ENCODE measurements around the gene MBIP. TPM values are rescaled to one million over a fixed set of nuclear protein-coding genes. Genes with fewer than 3 reads are reported as not detected.
A peak's percentile ranks its signal among the peaks of the same experiment; 100 is the strongest.

MBIP gene
- total and polyA plus RNA-seq, 5 donors from 2014 or later: 19.2 to 42.2 (median 23.8) TPM

- no peak overlapping the region for H3K4me3 Mint-ChIP-seq
- H3K36me3 ChIP-seq (ENCODE audit: control insufficient read depth, insufficient read depth, low read length): no peaks in the 10 kb centered on the region
- H3K4me1 ChIP-seq (ENCODE audit: control insufficient read depth, insufficient read depth, low read length, poor library complexity, severe bottlenecking): no peaks in the 10 kb centered on the region
- peaks cover 3 to 9% (median 6%) of the 10 kb centered on the region in 4 donors for H3K4me1 Mint-ChIP-seq
- no peak overlapping the region for H3K27ac Mint-ChIP-seq
- no peak overlapping the region for H3K4me3 ChIP-seq (ENCODE audit: low read depth, low read length)
- peaks cover 23% of the 10 kb centered on the region for H3K27me3 ChIP-seq (ENCODE audit: control insufficient read depth, insufficient read depth, low read length)
- H3K27ac ChIP-seq (ENCODE audit: insufficient read depth, low read length, poor library complexity, severe bottlenecking): no peak overlapping the region
- DNase-seq (no peak), ATAC-seq (ENCODE audit: low read depth in 2 of 2) (no peak)
- H3K9me3 ChIP-seq (ENCODE audit: control insufficient read depth in 2 of 2, low read length in 2 of 2): no peaks in the 10 kb centered on the region
- H3K9me3 Mint-ChIP-seq: peaks cover 0 to 8% (median 4%) of the 10 kb centered on the region in 7 donors
- no peaks in the 10 kb centered on the region for H3K36me3 Mint-ChIP-seq
- peaks cover 27% of the 10 kb centered on the region for H3K27me3 Mint-ChIP-seq
Measured at GRCh38 chr14:36324897-36325296, 4.5 kb upstream of the MBIP start.

- H3K4me3 Mint-ChIP-seq: peak overlapping the region; percentile 88 to 96 (median 94)
- peaks cover 0 to 4% (median 0%) of the 10 kb centered on the region in 7 donors for H3K9me3 Mint-ChIP-seq
- Histone ChIP-seq H3K27ac (ENCODE audit: insufficient read depth, low read length, poor library complexity, severe bottlenecking) (peak overlapping the region; percentile 68), H3K4me1 (ENCODE audit: control insufficient read depth, insufficient read depth, low read length, poor library complexity, severe bottlenecking) (peaks cover 22% of the 10 kb centered on the region), H3K27me3 (ENCODE audit: control insufficient read depth, insufficient read depth, low read length) (peaks cover 16% of the 10 kb centered on the region), H3K4me3 (ENCODE audit: low read depth, low read length) (peak overlapping the region; percentile 95), H3K36me3 (ENCODE audit: control insufficient read depth, insufficient read depth, low read length) (no peaks in the 10 kb centered on the region), H3K9me3 (ENCODE audit: control insufficient read depth in 2 of 2, low read length in 2 of 2) (no peaks in the 10 kb centered on the region)
- peaks cover 20 to 42% (median 37%) of the 10 kb centered on the region in 4 donors for H3K4me1 Mint-ChIP-seq
- H3K27me3 Mint-ChIP-seq: peaks cover 27% of the 10 kb centered on the region
- H3K27ac Mint-ChIP-seq: peak overlapping the region; percentile 93 to 98 (median 95)
- no peaks in the 10 kb centered on the region for H3K36me3 Mint-ChIP-seq
- ATAC-seq (ENCODE audit: low read depth in 2 of 2): no peak
- DNase-seq: no peak
Measured at GRCh38 chr14:36320897-36321381, 502 bp upstream of the MBIP start.

- Histone ChIP-seq H3K27ac (ENCODE audit: insufficient read depth, low read length, poor library complexity, severe bottlenecking) (peak overlapping the region; percentile 68), H3K27me3 (ENCODE audit: control insufficient read depth, insufficient read depth, low read length) (peaks cover 12% of the 10 kb centered on the region), H3K9me3 (ENCODE audit: control insufficient read depth in 2 of 2, low read length in 2 of 2) (no peaks in the 10 kb centered on the region), H3K4me1 (ENCODE audit: control insufficient read depth, insufficient read depth, low read length, poor library complexity, severe bottlenecking) (peaks cover 22% of the 10 kb centered on the region), H3K36me3 (ENCODE audit: control insufficient read depth, insufficient read depth, low read length) (no peaks in the 10 kb centered on the region), H3K4me3 (ENCODE audit: low read depth, low read length) (peak overlapping the region; percentile 95)
- H3K27me3 Mint-ChIP-seq: peaks cover 27% of the 10 kb centered on the region
- H3K27ac Mint-ChIP-seq: peak overlapping the region; percentile 76 to 95 (median 93)
- no peaks in the 10 kb centered on the region for H3K36me3 Mint-ChIP-seq
- no peak for ATAC-seq (ENCODE audit: low read depth in 2 of 2)
- peaks cover 27 to 50% (median 46%) of the 10 kb centered on the region in 4 donors for H3K4me1 Mint-ChIP-seq
- DNase-seq: no peak
- peaks cover 0 to 4% (median 0%) of the 10 kb centered on the region in 7 donors for H3K9me3 Mint-ChIP-seq
- H3K4me3 Mint-ChIP-seq: peak overlapping the region; percentile 88 to 96 (median 94)
Measured at GRCh38 chr14:36319899-36320199, 588 bp downstream of the MBIP start.

GRCh38 chr14:36317650-36318049, 2.8 kb downstream of the MBIP start:
- peaks cover 7% of the 10 kb centered on the region for H3K27me3 Mint-ChIP-seq
- H3K27me3 ChIP-seq (ENCODE audit: control insufficient read depth, insufficient read depth, low read length): no peaks in the 10 kb centered on the region
- DNase-seq (peak in 1 of 3 donors; percentile 14), ATAC-seq (ENCODE audit: low read depth in 2 of 2) (peak; percentile 35 to 48)
- peak overlapping the region in 1 of 4 donors; percentile 44 for H3K4me3 Mint-ChIP-seq
- H3K4me1 Mint-ChIP-seq: peaks cover 32 to 55% (median 48%) of the 10 kb centered on the region in 4 donors
- H3K36me3 ChIP-seq (ENCODE audit: control insufficient read depth, insufficient read depth, low read length): peaks cover 10% of the 10 kb centered on the region
- no peaks in the 10 kb centered on the region for H3K9me3 ChIP-seq (ENCODE audit: control insufficient read depth in 2 of 2, low read length in 2 of 2)
- peaks cover 22% of the 10 kb centered on the region for H3K4me1 ChIP-seq (ENCODE audit: control insufficient read depth, insufficient read depth, low read length, poor library complexity, severe bottlenecking)
- H3K27ac Mint-ChIP-seq: no peak overlapping the region
- peaks cover 3% of the 10 kb centered on the region for H3K36me3 Mint-ChIP-seq
- H3K4me3 ChIP-seq (ENCODE audit: low read depth, low read length): peak overlapping the region; percentile 95
- peaks cover 0 to 3% (median 0%) of the 10 kb centered on the region in 7 donors for H3K9me3 Mint-ChIP-seq
- no peak overlapping the region for H3K27ac ChIP-seq (ENCODE audit: insufficient read depth, low read length, poor library complexity, severe bottlenecking)

GRCh38 chr14:36316131-36316530, 4.3 kb downstream of the MBIP start:
- H3K27me3 ChIP-seq (ENCODE audit: control insufficient read depth, insufficient read depth, low read length): no peaks in the 10 kb centered on the region
- H3K4me3 ChIP-seq (ENCODE audit: low read depth, low read length): no peak overlapping the region
- H3K4me1 Mint-ChIP-seq: peaks cover 32 to 55% (median 48%) of the 10 kb centered on the region in 4 donors
- no peaks in the 10 kb centered on the region for H3K9me3 ChIP-seq (ENCODE audit: control insufficient read depth in 2 of 2, low read length in 2 of 2)
- H3K36me3 ChIP-seq (ENCODE audit: control insufficient read depth, insufficient read depth, low read length): peaks cover 21% of the 10 kb centered on the region
- DNase-seq (no peak), ATAC-seq (ENCODE audit: low read depth in 2 of 2) (no peak)
- H3K4me1 ChIP-seq (ENCODE audit: control insufficient read depth, insufficient read depth, low read length, poor library complexity, severe bottlenecking): peaks cover 22% of the 10 kb centered on the region
- peaks cover 7% of the 10 kb centered on the region for H3K27me3 Mint-ChIP-seq
- no peak overlapping the region for H3K27ac Mint-ChIP-seq
- H3K27ac ChIP-seq (ENCODE audit: insufficient read depth, low read length, poor library complexity, severe bottlenecking): no peak overlapping the region
- no peak overlapping the region for H3K4me3 Mint-ChIP-seq
- H3K9me3 Mint-ChIP-seq: peaks cover 0 to 3% (median 0%) of the 10 kb centered on the region in 7 donors
- peaks cover 6% of the 10 kb centered on the region for H3K36me3 Mint-ChIP-seq

GRCh38 chr14:36315159-36315853, 5.1 kb downstream of the MBIP start:
- no peaks in the 10 kb centered on the region for H3K9me3 ChIP-seq (ENCODE audit: control insufficient read depth in 2 of 2, low read length in 2 of 2)
- peak overlapping the region; percentile 10 for H3K4me3 ChIP-seq (ENCODE audit: low read depth, low read length)
- Mint-ChIP-seq H3K9me3 (no peaks in the 10 kb centered on the region), H3K27me3 (peaks cover 1% of the 10 kb centered on the region), H3K36me3 (peaks cover 14% of the 10 kb centered on the region), H3K4me1 (peaks cover 35 to 54% (median 47%) of the 10 kb centered on the region in 4 donors), H3K4me3 (no peak overlapping the region), H3K27ac (peak overlapping the region in 1 of 3 donors; percentile 52)
- no peaks in the 10 kb centered on the region for H3K27me3 ChIP-seq (ENCODE audit: control insufficient read depth, insufficient read depth, low read length)
- peaks cover 29% of the 10 kb centered on the region for H3K36me3 ChIP-seq (ENCODE audit: control insufficient read depth, insufficient read depth, low read length)
- peak in 1 of 3 donors; percentile 46 for DNase-seq
- H3K4me1 ChIP-seq (ENCODE audit: control insufficient read depth, insufficient read depth, low read length, poor library complexity, severe bottlenecking): peaks cover 22% of the 10 kb centered on the region
- no peak overlapping the region for H3K27ac ChIP-seq (ENCODE audit: insufficient read depth, low read length, poor library complexity, severe bottlenecking)
- ATAC-seq (ENCODE audit: low read depth in 2 of 2): peak in 1 of 2 donors; percentile 14

- Histone ChIP-seq H3K36me3 (ENCODE audit: control insufficient read depth, insufficient read depth, low read length) (peaks cover 43% of the 10 kb centered on the region), H3K4me1 (ENCODE audit: control insufficient read depth, insufficient read depth, low read length, poor library complexity, severe bottlenecking) (peaks cover 13% of the 10 kb centered on the region), H3K9me3 (ENCODE audit: control insufficient read depth in 2 of 2, low read length in 2 of 2) (no peaks in the 10 kb centered on the region), H3K27me3 (ENCODE audit: control insufficient read depth, insufficient read depth, low read length) (no peaks in the 10 kb centered on the region), H3K27ac (ENCODE audit: insufficient read depth, low read length, poor library complexity, severe bottlenecking) (no peak overlapping the region), H3K4me3 (ENCODE audit: low read depth, low read length) (no peak overlapping the region)
- Mint-ChIP-seq H3K4me3 (no peak overlapping the region), H3K9me3 (no peaks in the 10 kb centered on the region), H3K27ac (peak overlapping the region in 1 of 3 donors; percentile 2), H3K27me3 (no peaks in the 10 kb centered on the region), H3K4me1 (peaks cover 36 to 43% (median 37%) of the 10 kb centered on the region in 4 donors), H3K36me3 (peaks cover 21% of the 10 kb centered on the region)
- ATAC-seq (ENCODE audit: low read depth in 2 of 2) (no peak), DNase-seq (no peak)
Measured at GRCh38 chr14:36313898-36314297, 6.5 kb downstream of the MBIP start.

Data from CD4-positive, CD25-positive, alpha-beta regulatory T cell (primary cell).